ENCODE data around the gene DMAP1. TPM values are rescaled to one million over a fixed set of nuclear protein-coding genes. Genes with fewer than 3 reads are reported as not detected.

The DMAP1 gene
- total RNA-seq, 1 experiment from 2014 or later = 40.9 TPM

DNA sequence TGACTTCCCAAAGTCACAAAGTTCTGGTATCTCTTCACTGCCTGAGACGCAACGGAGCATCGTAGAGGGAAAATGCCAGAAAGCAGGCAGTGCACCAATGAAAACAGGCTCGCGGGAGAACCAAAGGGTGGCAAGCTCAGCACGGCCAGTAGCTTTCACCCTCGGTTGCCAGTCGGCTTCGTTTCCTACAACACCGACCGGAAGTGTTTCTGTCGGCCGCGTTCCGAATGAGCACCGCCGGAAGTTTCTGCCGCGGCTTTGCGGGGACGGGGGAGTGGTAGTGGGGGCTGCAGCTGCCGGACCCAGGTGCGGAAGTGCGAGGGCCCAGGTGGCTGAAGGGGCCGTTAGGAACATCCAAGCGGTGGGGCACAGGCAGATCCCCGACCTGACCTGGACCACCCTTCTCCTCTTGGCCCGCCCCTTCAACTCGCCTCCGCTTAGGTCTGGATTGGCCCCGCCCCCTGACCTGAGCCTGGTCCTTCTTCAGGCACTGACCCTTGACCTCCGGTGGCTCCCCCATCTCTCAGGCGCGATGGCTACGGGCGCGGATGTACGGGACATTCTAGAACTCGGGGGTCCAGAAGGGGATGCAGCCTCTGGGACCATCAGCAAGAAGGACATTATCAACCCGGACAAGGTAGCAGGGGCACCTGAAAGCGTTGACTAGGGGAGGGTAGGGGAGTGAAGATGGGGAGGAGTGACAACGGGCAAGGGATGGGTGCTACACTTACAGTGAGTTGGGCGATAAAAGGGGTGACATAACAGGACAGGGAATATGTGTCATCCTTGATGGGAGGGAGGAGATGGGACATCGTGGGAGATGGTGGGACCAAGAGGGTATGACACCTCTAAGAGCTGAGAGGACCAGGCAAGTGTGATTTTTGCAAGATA is at the start of gene DMAP1 (continued):
- no peak for TF ChIP-seq FOXJ3 (CRISPR knock-in tag; IDR thresholded peaks at IDR 0.05; ENCODE audit: borderline replicate concordance)
- no peak for TF ChIP-seq MXD4 (CRISPR knock-in tag; IDR thresholded peaks at IDR 0.05; ENCODE audit: borderline replicate concordance)
- no peak for TF ChIP-seq OVOL2 (CRISPR knock-in tag; IDR thresholded peaks at IDR 0.05; ENCODE audit: borderline replicate concordance)
- no peak for TF ChIP-seq NR3C1 (CRISPR knock-in tag; conservative IDR thresholded peaks at IDR 0.05; ENCODE audit: low read depth)
- TF ChIP-seq, protein P1, sequence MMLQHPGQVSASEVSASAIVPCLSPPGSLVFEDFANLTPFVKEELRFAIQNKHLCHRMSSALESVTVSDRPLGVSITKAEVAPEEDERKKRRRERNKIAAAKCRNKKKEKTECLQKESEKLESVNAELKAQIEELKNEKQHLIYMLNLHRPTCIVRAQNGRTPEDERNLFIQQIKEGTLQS (CRISPR knock-in tag; conservative IDR thresholded peaks at IDR 0.05) = no peak
- TF ChIP-seq, protein P2, sequence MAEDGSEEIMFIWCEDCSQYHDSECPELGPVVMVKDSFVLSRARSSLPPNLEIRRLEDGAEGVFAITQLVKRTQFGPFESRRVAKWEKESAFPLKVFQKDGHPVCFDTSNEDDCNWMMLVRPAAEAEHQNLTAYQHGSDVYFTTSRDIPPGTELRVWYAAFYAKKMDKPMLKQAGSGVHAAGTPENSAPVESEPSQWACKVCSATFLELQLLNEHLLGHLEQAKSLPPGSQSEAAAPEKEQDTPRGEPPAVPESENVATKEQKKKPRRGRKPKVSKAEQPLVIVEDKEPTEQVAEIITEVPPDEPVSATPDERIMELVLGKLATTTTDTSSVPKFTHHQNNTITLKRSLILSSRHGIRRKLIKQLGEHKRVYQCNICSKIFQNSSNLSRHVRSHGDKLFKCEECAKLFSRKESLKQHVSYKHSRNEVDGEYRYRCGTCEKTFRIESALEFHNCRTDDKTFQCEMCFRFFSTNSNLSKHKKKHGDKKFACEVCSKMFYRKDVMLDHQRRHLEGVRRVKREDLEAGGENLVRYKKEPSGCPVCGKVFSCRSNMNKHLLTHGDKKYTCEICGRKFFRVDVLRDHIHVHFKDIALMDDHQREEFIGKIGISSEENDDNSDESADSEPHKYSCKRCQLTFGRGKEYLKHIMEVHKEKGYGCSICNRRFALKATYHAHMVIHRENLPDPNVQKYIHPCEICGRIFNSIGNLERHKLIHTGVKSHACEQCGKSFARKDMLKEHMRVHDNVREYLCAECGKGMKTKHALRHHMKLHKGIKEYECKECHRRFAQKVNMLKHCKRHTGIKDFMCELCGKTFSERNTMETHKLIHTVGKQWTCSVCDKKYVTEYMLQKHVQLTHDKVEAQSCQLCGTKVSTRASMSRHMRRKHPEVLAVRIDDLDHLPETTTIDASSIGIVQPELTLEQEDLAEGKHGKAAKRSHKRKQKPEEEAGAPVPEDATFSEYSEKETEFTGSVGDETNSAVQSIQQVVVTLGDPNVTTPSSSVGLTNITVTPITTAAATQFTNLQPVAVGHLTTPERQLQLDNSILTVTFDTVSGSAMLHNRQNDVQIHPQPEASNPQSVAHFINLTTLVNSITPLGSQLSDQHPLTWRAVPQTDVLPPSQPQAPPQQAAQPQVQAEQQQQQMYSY (CRISPR knock-in tag; IDR thresholded peaks at IDR 0.05) = 0 out of 2 replicates have a peak, but pooled peaks have one; percentile 27
- TF ChIP-seq CREB1 (CRISPR knock-in tag; IDR thresholded peaks at IDR 0.05) = peak; percentile 66; the same call in 1 of the 2 replicates
- TF ChIP-seq, protein P3, sequence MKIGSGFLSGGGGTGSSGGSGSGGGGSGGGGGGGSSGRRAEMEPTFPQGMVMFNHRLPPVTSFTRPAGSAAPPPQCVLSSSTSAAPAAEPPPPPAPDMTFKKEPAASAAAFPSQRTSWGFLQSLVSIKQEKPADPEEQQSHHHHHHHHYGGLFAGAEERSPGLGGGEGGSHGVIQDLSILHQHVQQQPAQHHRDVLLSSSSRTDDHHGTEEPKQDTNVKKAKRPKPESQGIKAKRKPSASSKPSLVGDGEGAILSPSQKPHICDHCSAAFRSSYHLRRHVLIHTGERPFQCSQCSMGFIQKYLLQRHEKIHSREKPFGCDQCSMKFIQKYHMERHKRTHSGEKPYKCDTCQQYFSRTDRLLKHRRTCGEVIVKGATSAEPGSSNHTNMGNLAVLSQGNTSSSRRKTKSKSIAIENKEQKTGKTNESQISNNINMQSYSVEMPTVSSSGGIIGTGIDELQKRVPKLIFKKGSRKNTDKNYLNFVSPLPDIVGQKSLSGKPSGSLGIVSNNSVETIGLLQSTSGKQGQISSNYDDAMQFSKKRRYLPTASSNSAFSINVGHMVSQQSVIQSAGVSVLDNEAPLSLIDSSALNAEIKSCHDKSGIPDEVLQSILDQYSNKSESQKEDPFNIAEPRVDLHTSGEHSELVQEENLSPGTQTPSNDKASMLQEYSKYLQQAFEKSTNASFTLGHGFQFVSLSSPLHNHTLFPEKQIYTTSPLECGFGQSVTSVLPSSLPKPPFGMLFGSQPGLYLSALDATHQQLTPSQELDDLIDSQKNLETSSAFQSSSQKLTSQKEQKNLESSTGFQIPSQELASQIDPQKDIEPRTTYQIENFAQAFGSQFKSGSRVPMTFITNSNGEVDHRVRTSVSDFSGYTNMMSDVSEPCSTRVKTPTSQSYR (CRISPR knock-in tag; IDR thresholded peaks at IDR 0.05) = 0 out of 2 replicates have a peak, but pooled peaks have one; percentile 61
- TF ChIP-seq, protein P4, sequence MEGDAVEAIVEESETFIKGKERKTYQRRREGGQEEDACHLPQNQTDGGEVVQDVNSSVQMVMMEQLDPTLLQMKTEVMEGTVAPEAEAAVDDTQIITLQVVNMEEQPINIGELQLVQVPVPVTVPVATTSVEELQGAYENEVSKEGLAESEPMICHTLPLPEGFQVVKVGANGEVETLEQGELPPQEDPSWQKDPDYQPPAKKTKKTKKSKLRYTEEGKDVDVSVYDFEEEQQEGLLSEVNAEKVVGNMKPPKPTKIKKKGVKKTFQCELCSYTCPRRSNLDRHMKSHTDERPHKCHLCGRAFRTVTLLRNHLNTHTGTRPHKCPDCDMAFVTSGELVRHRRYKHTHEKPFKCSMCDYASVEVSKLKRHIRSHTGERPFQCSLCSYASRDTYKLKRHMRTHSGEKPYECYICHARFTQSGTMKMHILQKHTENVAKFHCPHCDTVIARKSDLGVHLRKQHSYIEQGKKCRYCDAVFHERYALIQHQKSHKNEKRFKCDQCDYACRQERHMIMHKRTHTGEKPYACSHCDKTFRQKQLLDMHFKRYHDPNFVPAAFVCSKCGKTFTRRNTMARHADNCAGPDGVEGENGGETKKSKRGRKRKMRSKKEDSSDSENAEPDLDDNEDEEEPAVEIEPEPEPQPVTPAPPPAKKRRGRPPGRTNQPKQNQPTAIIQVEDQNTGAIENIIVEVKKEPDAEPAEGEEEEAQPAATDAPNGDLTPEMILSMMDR (IDR thresholded peaks at IDR 0.05) = no peak
- TF ChIP-seq, protein P5, sequence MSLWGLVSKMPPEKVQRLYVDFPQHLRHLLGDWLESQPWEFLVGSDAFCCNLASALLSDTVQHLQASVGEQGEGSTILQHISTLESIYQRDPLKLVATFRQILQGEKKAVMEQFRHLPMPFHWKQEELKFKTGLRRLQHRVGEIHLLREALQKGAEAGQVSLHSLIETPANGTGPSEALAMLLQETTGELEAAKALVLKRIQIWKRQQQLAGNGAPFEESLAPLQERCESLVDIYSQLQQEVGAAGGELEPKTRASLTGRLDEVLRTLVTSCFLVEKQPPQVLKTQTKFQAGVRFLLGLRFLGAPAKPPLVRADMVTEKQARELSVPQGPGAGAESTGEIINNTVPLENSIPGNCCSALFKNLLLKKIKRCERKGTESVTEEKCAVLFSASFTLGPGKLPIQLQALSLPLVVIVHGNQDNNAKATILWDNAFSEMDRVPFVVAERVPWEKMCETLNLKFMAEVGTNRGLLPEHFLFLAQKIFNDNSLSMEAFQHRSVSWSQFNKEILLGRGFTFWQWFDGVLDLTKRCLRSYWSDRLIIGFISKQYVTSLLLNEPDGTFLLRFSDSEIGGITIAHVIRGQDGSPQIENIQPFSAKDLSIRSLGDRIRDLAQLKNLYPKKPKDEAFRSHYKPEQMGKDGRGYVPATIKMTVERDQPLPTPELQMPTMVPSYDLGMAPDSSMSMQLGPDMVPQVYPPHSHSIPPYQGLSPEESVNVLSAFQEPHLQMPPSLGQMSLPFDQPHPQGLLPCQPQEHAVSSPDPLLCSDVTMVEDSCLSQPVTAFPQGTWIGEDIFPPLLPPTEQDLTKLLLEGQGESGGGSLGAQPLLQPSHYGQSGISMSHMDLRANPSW (CRISPR knock-in tag; conservative IDR thresholded peaks at IDR 0.05; ENCODE audit: low read depth) = no peak
- TF ChIP-seq RELA (CRISPR knock-in tag; IDR thresholded peaks at IDR 0.05; ENCODE audit: borderline replicate concordance) = no peak
- TF ChIP-seq ZNF416 (CRISPR knock-in tag; IDR thresholded peaks at IDR 0.05) = no peak
- TF ChIP-seq ZNF263 (CRISPR knock-in tag; IDR thresholded peaks at IDR 0.05; ENCODE audit: low read depth) = no peak
- TF ChIP-seq, protein P6, sequence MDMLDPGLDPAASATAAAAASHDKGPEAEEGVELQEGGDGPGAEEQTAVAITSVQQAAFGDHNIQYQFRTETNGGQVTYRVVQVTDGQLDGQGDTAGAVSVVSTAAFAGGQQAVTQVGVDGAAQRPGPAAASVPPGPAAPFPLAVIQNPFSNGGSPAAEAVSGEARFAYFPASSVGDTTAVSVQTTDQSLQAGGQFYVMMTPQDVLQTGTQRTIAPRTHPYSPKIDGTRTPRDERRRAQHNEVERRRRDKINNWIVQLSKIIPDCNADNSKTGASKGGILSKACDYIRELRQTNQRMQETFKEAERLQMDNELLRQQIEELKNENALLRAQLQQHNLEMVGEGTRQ (CRISPR knock-in tag; IDR thresholded peaks at IDR 0.05) = 0 out of 2 replicates have a peak, but pooled peaks have one; percentile 38
- TF ChIP-seq ZNF671 (CRISPR knock-in tag; IDR thresholded peaks at IDR 0.05) = no peak
- peak; percentile 46; the same call in 1 of the 2 replicates for TF ChIP-seq PRRX2 (CRISPR knock-in tag; IDR thresholded peaks at IDR 0.05)
- TF ChIP-seq CREM (CRISPR knock-in tag; IDR thresholded peaks at IDR 0.05) = peak; percentile 81
- TF ChIP-seq MYBL2 (CRISPR knock-in tag; IDR thresholded peaks at IDR 0.05) = no peak; the same call in 1 of the 2 replicates
- TF ChIP-seq, protein P7, sequence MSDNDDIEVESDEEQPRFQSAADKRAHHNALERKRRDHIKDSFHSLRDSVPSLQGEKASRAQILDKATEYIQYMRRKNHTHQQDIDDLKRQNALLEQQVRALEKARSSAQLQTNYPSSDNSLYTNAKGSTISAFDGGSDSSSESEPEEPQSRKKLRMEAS (CRISPR knock-in tag; IDR thresholded peaks at IDR 0.05) = peak; percentile 51
- TF ChIP-seq SMAD4 (CRISPR knock-in tag; IDR thresholded peaks at IDR 0.05) = no peak
- peak; percentile 78; the same call in 1 of the 2 replicates for TF ChIP-seq TP53 (CRISPR knock-in tag; IDR thresholded peaks at IDR 0.05)
- no peak for TF ChIP-seq HMGA2 (CRISPR knock-in tag; IDR thresholded peaks at IDR 0.05)
- TF ChIP-seq, protein P8, sequence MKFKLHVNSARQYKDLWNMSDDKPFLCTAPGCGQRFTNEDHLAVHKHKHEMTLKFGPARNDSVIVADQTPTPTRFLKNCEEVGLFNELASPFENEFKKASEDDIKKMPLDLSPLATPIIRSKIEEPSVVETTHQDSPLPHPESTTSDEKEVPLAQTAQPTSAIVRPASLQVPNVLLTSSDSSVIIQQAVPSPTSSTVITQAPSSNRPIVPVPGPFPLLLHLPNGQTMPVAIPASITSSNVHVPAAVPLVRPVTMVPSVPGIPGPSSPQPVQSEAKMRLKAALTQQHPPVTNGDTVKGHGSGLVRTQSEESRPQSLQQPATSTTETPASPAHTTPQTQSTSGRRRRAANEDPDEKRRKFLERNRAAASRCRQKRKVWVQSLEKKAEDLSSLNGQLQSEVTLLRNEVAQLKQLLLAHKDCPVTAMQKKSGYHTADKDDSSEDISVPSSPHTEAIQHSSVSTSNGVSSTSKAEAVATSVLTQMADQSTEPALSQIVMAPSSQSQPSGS (CRISPR knock-in tag; IDR thresholded peaks at IDR 0.05; ENCODE audit: borderline replicate concordance, low read depth) = no peak
- no peak for TF ChIP-seq SOX15 (CRISPR knock-in tag; IDR thresholded peaks at IDR 0.05)
